Measurements from ENCODE around the gene PLXNB3. TPM values are rescaled to one million over a fixed set of nuclear protein-coding genes. Genes with fewer than 3 reads are reported as not detected.
"Not testable (repeated sequence)": the region's sequence is repeated elsewhere in the genome, so short reads cannot be mapped to it uniquely, and the experiment has no call there.

PLXNB3 gene
- polyA plus RNA-seq, 1 donor from 2014 or later = 0.48 TPM

GRCh38 chrX:153728951-153729631 lies 35.0 kb upstream of the PLXNB3 start:
- Histone ChIP-seq H3K36me3 (ENCODE audit: insufficient read depth, low read length) (no peaks in the 10 kb centered on the region), H3K9me3 (ENCODE audit: low read length) (no peaks in the 10 kb centered on the region)

GRCh38 chrX:153730115-153730514 lies 33.9 kb upstream of the PLXNB3 start:
- H3K27me3 ChIP-seq (ENCODE audit: insufficient read depth, low read depth, low read length); H3F3A ChIP-seq (ENCODE audit: insufficient read depth, low read length, poor library complexity, severe bottlenecking); H4K20me1 ChIP-seq (ENCODE audit: insufficient read depth); H3K9me2 ChIP-seq (ENCODE audit: insufficient read depth, low read length); H3K9ac ChIP-seq (ENCODE audit: low read length); H3K79me2 ChIP-seq (replicated peaks; ENCODE audit: insufficient read depth, low read length); H3K9me3 ChIP-seq (ENCODE audit: low read length); H2AFZ ChIP-seq (ENCODE audit: low read depth, low read length); H3K36me3 ChIP-seq (ENCODE audit: insufficient read depth, low read length); H3K4me3 ChIP-seq (ENCODE audit: low read length); H3K27ac ChIP-seq (ENCODE audit: low read length); H3K4me2 ChIP-seq (ENCODE audit: low read length): not testable (repeated sequence)

More at GRCh38 chrX:153728951-153729631, 35.0 kb upstream of the PLXNB3 start:
- no peaks in the 10 kb centered on the region for H3F3A ChIP-seq (ENCODE audit: insufficient read depth, low read length, poor library complexity, severe bottlenecking)
- no peak overlapping the region for H3K4me3 ChIP-seq (ENCODE audit: low read length)
- no peaks in the 10 kb centered on the region for H3K79me2 ChIP-seq (replicated peaks; ENCODE audit: insufficient read depth, low read length)
- no peaks in the 10 kb centered on the region for H3K27me3 ChIP-seq (ENCODE audit: insufficient read depth, low read depth, low read length)
- H3K4me2 ChIP-seq (ENCODE audit: low read length) = no peak overlapping the region
- no peaks in the 10 kb centered on the region for H3K9me2 ChIP-seq (ENCODE audit: insufficient read depth, low read length)
- no peak overlapping the region for H2AFZ ChIP-seq (ENCODE audit: low read depth, low read length)
- no peaks in the 10 kb centered on the region for H4K20me1 ChIP-seq (ENCODE audit: insufficient read depth)
- no peak overlapping the region for H3K27ac ChIP-seq (ENCODE audit: low read length)
- no peak for TF ChIP-seq EZH2 (IDR thresholded peaks at IDR 0.05; ENCODE audit: borderline replicate concordance, insufficient read depth, low read length, poor library complexity, severe bottlenecking)
- no peak for TF ChIP-seq RAD21 (conservative IDR thresholded peaks at IDR 0.05)
- TF ChIP-seq, protein P1, sequence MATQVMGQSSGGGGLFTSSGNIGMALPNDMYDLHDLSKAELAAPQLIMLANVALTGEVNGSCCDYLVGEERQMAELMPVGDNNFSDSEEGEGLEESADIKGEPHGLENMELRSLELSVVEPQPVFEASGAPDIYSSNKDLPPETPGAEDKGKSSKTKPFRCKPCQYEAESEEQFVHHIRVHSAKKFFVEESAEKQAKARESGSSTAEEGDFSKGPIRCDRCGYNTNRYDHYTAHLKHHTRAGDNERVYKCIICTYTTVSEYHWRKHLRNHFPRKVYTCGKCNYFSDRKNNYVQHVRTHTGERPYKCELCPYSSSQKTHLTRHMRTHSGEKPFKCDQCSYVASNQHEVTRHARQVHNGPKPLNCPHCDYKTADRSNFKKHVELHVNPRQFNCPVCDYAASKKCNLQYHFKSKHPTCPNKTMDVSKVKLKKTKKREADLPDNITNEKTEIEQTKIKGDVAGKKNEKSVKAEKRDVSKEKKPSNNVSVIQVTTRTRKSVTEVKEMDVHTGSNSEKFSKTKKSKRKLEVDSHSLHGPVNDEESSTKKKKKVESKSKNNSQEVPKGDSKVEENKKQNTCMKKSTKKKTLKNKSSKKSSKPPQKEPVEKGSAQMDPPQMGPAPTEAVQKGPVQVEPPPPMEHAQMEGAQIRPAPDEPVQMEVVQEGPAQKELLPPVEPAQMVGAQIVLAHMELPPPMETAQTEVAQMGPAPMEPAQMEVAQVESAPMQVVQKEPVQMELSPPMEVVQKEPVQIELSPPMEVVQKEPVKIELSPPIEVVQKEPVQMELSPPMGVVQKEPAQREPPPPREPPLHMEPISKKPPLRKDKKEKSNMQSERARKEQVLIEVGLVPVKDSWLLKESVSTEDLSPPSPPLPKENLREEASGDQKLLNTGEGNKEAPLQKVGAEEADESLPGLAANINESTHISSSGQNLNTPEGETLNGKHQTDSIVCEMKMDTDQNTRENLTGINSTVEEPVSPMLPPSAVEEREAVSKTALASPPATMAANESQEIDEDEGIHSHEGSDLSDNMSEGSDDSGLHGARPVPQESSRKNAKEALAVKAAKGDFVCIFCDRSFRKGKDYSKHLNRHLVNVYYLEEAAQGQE (IDR thresholded peaks at IDR 0.05; ENCODE audit: borderline replicate concordance) = no peak
- TF ChIP-seq MXI1 (conservative IDR thresholded peaks at IDR 0.05; ENCODE audit: poor library complexity, severe bottlenecking) = no peak
- no peak for TF ChIP-seq SMC3 (conservative IDR thresholded peaks at IDR 0.05; ENCODE audit: poor library complexity)
- TF ChIP-seq, protein P2, sequence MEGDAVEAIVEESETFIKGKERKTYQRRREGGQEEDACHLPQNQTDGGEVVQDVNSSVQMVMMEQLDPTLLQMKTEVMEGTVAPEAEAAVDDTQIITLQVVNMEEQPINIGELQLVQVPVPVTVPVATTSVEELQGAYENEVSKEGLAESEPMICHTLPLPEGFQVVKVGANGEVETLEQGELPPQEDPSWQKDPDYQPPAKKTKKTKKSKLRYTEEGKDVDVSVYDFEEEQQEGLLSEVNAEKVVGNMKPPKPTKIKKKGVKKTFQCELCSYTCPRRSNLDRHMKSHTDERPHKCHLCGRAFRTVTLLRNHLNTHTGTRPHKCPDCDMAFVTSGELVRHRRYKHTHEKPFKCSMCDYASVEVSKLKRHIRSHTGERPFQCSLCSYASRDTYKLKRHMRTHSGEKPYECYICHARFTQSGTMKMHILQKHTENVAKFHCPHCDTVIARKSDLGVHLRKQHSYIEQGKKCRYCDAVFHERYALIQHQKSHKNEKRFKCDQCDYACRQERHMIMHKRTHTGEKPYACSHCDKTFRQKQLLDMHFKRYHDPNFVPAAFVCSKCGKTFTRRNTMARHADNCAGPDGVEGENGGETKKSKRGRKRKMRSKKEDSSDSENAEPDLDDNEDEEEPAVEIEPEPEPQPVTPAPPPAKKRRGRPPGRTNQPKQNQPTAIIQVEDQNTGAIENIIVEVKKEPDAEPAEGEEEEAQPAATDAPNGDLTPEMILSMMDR (IDR thresholded peaks at IDR 0.05; ENCODE audit: poor library complexity, severe bottlenecking) = no peak
- TF ChIP-seq POLR2AphosphoS5 (IDR thresholded peaks at IDR 0.05) = no peak
- no peak for TF ChIP-seq TAF1 (IDR thresholded peaks at IDR 0.05; ENCODE audit: low read depth)
- TF ChIP-seq EP300 (conservative IDR thresholded peaks at IDR 0.05; ENCODE audit: poor library complexity, severe bottlenecking) = no peak
- no peak overlapping the region for H3K9ac ChIP-seq (ENCODE audit: low read length)

Measured in neural cell (in vitro differentiated cells).